ENCODE measurements around the gene CPA4. TPM values are rescaled to one million over a fixed set of nuclear protein-coding genes. Genes with fewer than 3 reads are reported as not detected.

The CPA4 gene
- total and polyA plus RNA-seq, 4 donors = 0.03 to 0.05 TPM; not detected in 2

DNA sequence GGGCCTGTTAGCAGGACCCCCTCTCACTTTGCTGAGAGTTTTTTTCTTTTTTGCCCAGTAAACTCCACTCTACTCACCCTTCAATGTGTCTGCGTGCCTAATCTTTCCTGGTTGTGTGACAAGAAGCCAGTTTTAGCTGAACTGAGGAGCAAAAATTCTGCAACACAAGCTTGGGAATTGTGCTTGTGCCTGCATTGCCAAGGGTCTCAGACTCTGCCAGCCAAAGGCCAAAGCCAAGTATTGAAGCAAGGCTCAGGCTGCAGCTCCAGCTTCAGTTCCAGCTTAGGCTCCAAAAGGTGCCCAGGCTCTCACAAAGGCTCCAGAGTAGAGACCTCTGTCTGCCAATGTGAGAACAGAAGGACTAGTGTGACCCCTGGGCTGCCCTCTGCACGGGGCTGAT, 30.5 kb upstream of the CPA4 start:
- Histone ChIP-seq H3K36me3 (ENCODE audit: control insufficient read depth in 4 of 4, insufficient read depth in 3 of 4, low read depth in 1 of 4, low read length in 3 of 4) (no peaks in the 10 kb centered on the region), H3K9ac (ENCODE audit: low read depth in 1 of 2, low read length in 2 of 2) (no peak overlapping the region), H3K4me3 (ENCODE audit: low read depth in 1 of 3, low read length in 3 of 3) (peak overlapping the region in 1 of 3 donors; percentile 11), H3K27me3 (ENCODE audit: control insufficient read depth in 4 of 4, insufficient read depth in 4 of 4, low read length in 3 of 4) (no peaks in the 10 kb centered on the region), H3K9me3 (ENCODE audit: control insufficient read depth in 4 of 4, low read length in 3 of 4) (peaks cover 4 to 19% (median 7%) of the 10 kb centered on the region in 4 donors), H3K4me1 (ENCODE audit: control insufficient read depth in 4 of 4, insufficient read depth in 4 of 4, low read length in 3 of 4) (no peaks in the 10 kb centered on the region), H3K27ac (ENCODE audit: low read depth in 1 of 2, low read length in 2 of 2) (no peak overlapping the region)
- 54% methylated on average over 2 of the region's 2 CpGs for WGBS
- TF ChIP-seq RAD21 (IDR thresholded peaks at IDR 0.05) = no peak
- TF ChIP-seq, protein P1, sequence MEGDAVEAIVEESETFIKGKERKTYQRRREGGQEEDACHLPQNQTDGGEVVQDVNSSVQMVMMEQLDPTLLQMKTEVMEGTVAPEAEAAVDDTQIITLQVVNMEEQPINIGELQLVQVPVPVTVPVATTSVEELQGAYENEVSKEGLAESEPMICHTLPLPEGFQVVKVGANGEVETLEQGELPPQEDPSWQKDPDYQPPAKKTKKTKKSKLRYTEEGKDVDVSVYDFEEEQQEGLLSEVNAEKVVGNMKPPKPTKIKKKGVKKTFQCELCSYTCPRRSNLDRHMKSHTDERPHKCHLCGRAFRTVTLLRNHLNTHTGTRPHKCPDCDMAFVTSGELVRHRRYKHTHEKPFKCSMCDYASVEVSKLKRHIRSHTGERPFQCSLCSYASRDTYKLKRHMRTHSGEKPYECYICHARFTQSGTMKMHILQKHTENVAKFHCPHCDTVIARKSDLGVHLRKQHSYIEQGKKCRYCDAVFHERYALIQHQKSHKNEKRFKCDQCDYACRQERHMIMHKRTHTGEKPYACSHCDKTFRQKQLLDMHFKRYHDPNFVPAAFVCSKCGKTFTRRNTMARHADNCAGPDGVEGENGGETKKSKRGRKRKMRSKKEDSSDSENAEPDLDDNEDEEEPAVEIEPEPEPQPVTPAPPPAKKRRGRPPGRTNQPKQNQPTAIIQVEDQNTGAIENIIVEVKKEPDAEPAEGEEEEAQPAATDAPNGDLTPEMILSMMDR (IDR thresholded peaks at IDR 0.05; ENCODE audit: low read depth, low read length, missing input control) = no peak
- TF ChIP-seq, protein P2, sequence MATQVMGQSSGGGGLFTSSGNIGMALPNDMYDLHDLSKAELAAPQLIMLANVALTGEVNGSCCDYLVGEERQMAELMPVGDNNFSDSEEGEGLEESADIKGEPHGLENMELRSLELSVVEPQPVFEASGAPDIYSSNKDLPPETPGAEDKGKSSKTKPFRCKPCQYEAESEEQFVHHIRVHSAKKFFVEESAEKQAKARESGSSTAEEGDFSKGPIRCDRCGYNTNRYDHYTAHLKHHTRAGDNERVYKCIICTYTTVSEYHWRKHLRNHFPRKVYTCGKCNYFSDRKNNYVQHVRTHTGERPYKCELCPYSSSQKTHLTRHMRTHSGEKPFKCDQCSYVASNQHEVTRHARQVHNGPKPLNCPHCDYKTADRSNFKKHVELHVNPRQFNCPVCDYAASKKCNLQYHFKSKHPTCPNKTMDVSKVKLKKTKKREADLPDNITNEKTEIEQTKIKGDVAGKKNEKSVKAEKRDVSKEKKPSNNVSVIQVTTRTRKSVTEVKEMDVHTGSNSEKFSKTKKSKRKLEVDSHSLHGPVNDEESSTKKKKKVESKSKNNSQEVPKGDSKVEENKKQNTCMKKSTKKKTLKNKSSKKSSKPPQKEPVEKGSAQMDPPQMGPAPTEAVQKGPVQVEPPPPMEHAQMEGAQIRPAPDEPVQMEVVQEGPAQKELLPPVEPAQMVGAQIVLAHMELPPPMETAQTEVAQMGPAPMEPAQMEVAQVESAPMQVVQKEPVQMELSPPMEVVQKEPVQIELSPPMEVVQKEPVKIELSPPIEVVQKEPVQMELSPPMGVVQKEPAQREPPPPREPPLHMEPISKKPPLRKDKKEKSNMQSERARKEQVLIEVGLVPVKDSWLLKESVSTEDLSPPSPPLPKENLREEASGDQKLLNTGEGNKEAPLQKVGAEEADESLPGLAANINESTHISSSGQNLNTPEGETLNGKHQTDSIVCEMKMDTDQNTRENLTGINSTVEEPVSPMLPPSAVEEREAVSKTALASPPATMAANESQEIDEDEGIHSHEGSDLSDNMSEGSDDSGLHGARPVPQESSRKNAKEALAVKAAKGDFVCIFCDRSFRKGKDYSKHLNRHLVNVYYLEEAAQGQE (IDR thresholded peaks at IDR 0.05) = no peak
- TF ChIP-seq MAX (IDR thresholded peaks at IDR 0.05) = no peak
- no peak for TF ChIP-seq TAF1 (conservative IDR thresholded peaks at IDR 0.05)
- no peak for TF ChIP-seq EGR1 (IDR thresholded peaks at IDR 0.05; ENCODE audit: low read depth in 2 of 2)
- no peak for TF ChIP-seq YY1 (IDR thresholded peaks at IDR 0.05)
- TF ChIP-seq GABPA (IDR thresholded peaks at IDR 0.05 in 1 of 2, conservative IDR thresholded peaks at IDR 0.05 in 1 of 2) = no peak
- TF ChIP-seq FOXA1 (IDR thresholded peaks at IDR 0.05) = no peak
- TF ChIP-seq HNF4A (conservative IDR thresholded peaks at IDR 0.05) = no peak
- TF ChIP-seq, protein P3, sequence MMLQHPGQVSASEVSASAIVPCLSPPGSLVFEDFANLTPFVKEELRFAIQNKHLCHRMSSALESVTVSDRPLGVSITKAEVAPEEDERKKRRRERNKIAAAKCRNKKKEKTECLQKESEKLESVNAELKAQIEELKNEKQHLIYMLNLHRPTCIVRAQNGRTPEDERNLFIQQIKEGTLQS (IDR thresholded peaks at IDR 0.05) = no peak
- TF ChIP-seq, protein P4, sequence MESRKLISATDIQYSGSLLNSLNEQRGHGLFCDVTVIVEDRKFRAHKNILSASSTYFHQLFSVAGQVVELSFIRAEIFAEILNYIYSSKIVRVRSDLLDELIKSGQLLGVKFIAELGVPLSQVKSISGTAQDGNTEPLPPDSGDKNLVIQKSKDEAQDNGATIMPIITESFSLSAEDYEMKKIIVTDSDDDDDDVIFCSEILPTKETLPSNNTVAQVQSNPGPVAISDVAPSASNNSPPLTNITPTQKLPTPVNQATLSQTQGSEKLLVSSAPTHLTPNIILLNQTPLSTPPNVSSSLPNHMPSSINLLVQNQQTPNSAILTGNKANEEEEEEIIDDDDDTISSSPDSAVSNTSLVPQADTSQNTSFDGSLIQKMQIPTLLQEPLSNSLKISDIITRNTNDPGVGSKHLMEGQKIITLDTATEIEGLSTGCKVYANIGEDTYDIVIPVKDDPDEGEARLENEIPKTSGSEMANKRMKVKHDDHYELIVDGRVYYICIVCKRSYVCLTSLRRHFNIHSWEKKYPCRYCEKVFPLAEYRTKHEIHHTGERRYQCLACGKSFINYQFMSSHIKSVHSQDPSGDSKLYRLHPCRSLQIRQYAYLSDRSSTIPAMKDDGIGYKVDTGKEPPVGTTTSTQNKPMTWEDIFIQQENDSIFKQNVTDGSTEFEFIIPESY (IDR thresholded peaks at IDR 0.05) = no peak
- TF ChIP-seq NR2F2 (IDR thresholded peaks at IDR 0.05) = no peak
- no peak for TF ChIP-seq RXRA (IDR thresholded peaks at IDR 0.05)
- TF ChIP-seq SP1 (IDR thresholded peaks at IDR 0.05) = no peak
- DNase-seq (ENCODE audit: low spot score) = no peak

- 55% methylated on average over 2 of the region's 2 CpGs for WGBS
- Histone ChIP-seq H3K9ac (ENCODE audit: low read depth in 1 of 2, low read length in 2 of 2) (no peak overlapping the region), H3K27me3 (ENCODE audit: control insufficient read depth in 4 of 4, insufficient read depth in 4 of 4, low read length in 3 of 4) (no peaks in the 10 kb centered on the region), H3K4me3 (ENCODE audit: low read depth in 1 of 3, low read length in 3 of 3) (no peak overlapping the region), H3K4me1 (ENCODE audit: control insufficient read depth in 4 of 4, insufficient read depth in 4 of 4, low read length in 3 of 4) (no peaks in the 10 kb centered on the region), H3K27ac (ENCODE audit: low read depth in 1 of 2, low read length in 2 of 2) (no peak overlapping the region), H3K36me3 (ENCODE audit: control insufficient read depth in 4 of 4, insufficient read depth in 3 of 4, low read depth in 1 of 4, low read length in 3 of 4) (no peaks in the 10 kb centered on the region), H3K9me3 (ENCODE audit: control insufficient read depth in 4 of 4, low read length in 3 of 4) (peaks cover 1 to 14% (median 4%) of the 10 kb centered on the region in 4 donors)
- DNase-seq (ENCODE audit: low spot score) = no peak
- TF ChIP-seq, protein P4 (IDR thresholded peaks at IDR 0.05) = no peak
- no peak for TF ChIP-seq MAX (IDR thresholded peaks at IDR 0.05)
- no peak for TF ChIP-seq FOXA2 (IDR thresholded peaks at IDR 0.05)
- no peak for TF ChIP-seq FOXA1 (IDR thresholded peaks at IDR 0.05)
- TF ChIP-seq RXRA (IDR thresholded peaks at IDR 0.05) = no peak
- TF ChIP-seq GABPA (IDR thresholded peaks at IDR 0.05 in 1 of 2, conservative IDR thresholded peaks at IDR 0.05 in 1 of 2) = no peak
- TF ChIP-seq EGR1 (IDR thresholded peaks at IDR 0.05; ENCODE audit: low read depth in 2 of 2) = no peak
- no peak for TF ChIP-seq HNF4G (IDR thresholded peaks at IDR 0.05)
- no peak for TF ChIP-seq HNF4A (conservative IDR thresholded peaks at IDR 0.05)
- TF ChIP-seq, protein P2 (IDR thresholded peaks at IDR 0.05) = no peak
- no peak for TF ChIP-seq SP1 (IDR thresholded peaks at IDR 0.05)
These were observed 29.8 kb upstream of the CPA4 start for GRCh38 chr7:130263130-130263529.

Data from liver (tissue), 9 donors.